GM23338 (cell line): Measurements from ENCODE around the gene CIPC. TPM values are rescaled to one million over a fixed set of nuclear protein-coding genes. Genes with fewer than 3 reads are reported as not detected.

Experiments
- ATAC-seq: fragments of 200-7000 bp; cut with Tn5 transposase; 3 replicates; pipeline ENCODE4 v1.9.1; 2020
- DNase-seq: peaks from one replicate; pipeline ENCODE4 v3.0.0-alpha.2; 2015; ENCODE audit warnings: low spot score
- H2AFZ ChIP-seq: fragments of 200-600 bp; sonication (generic); 2 replicates; pipeline ENCODE4 v1.8.0; 2016; ENCODE audit warnings: antibody characterized with exemption, mild to moderate bottlenecking, moderate library complexity
- H3F3A ChIP-seq: fragments of 200-600 bp; sonication (generic); replicated peaks from 2 replicates; pipeline ENCODE4 v1.8.0; 2017; ENCODE audit warnings: antibody characterized with exemption, mixed run types, low read depth
- H3K27ac ChIP-seq: fragments of 200-600 bp; sonication (generic); 2 replicates; pipeline ENCODE4 v1.6.1; 2016; ENCODE audit warnings: low read depth
- H3K27me3 ChIP-seq: fragments of 200-600 bp; sonication (generic); 2 replicates; pipeline ENCODE4 v1.8.0; 2016; ENCODE audit warnings: mild to moderate bottlenecking, mixed run types, moderate library complexity; ENCODE audit not compliant: insufficient read depth
- H3K36me3 ChIP-seq: fragments of 200-600 bp; sonication (generic); 2 replicates; pipeline ENCODE4 v1.8.0; 2016; ENCODE audit warnings: mild to moderate bottlenecking; ENCODE audit not compliant: insufficient read depth
- H3K4me1 ChIP-seq: fragments of 200-600 bp; sonication (generic); 2 replicates; pipeline ENCODE4 v1.8.0; 2016; ENCODE audit warnings: mild to moderate bottlenecking, moderate library complexity; ENCODE audit not compliant: insufficient read depth
- H3K4me2 ChIP-seq: fragments of 200-600 bp; sonication (generic); 2 replicates; pipeline ENCODE4 v1.7.1; 2017; ENCODE audit warnings: mixed run types
- H3K4me3 ChIP-seq: fragments of 200-600 bp; sonication (generic); 2 replicates; pipeline ENCODE4 v1.6.1; 2016; ENCODE audit warnings: mixed run types
- H3K79me2 ChIP-seq: fragments of 200-600 bp; sonication (generic); replicated peaks from 2 replicates; pipeline ENCODE4 v1.8.0; 2017; ENCODE audit warnings: mild to moderate bottlenecking; ENCODE audit not compliant: insufficient read depth
- H3K9me2 ChIP-seq: fragments of 200-600 bp; sonication (generic); 2 replicates; pipeline ENCODE4 v1.8.0; 2017; ENCODE audit not compliant: insufficient read depth
- H4K20me1 ChIP-seq: fragments of 200-600 bp; sonication (generic); replicated peaks from 2 replicates; pipeline ENCODE4 v1.8.0; 2017; ENCODE audit warnings: mild to moderate bottlenecking; ENCODE audit not compliant: insufficient read depth
- H3K27ac Mint-ChIP-seq: 2 replicates; pipeline ENCODE4 v1.8.0; 2020; ENCODE audit warnings: inconsistent platforms, mild to moderate bottlenecking, moderate library complexity, mixed read lengths
- H3K27me3 Mint-ChIP-seq: 3 replicates; pipeline ENCODE4 v1.8.0; 2022; ENCODE audit warnings: low read depth, mild to moderate bottlenecking, moderate library complexity, mixed read lengths, inconsistent platforms; ENCODE audit not compliant: insufficient read depth, poor library complexity
- H3K36me3 Mint-ChIP-seq: 3 replicates; pipeline ENCODE4 v1.8.0; 2021; ENCODE audit warnings: low read depth, mild to moderate bottlenecking, inconsistent platforms, moderate library complexity, mixed read lengths
- H3K4me1 Mint-ChIP-seq: 3 replicates; pipeline ENCODE4 v1.8.0; 2020; ENCODE audit warnings: mild to moderate bottlenecking, inconsistent platforms, mixed read lengths
- H3K4me3 Mint-ChIP-seq: 3 replicates; pipeline ENCODE4 v1.8.0; 2021; ENCODE audit warnings: moderate library complexity, mild to moderate bottlenecking, inconsistent platforms, mixed read lengths
- H3K9me3 Mint-ChIP-seq: 3 replicates; pipeline ENCODE4 v1.8.0; 2020; ENCODE audit warnings: moderate library complexity, mild to moderate bottlenecking, inconsistent platforms, mixed read lengths
- CREB1 ChIP-seq: fragments of 250-450 bp; sonication (Bioruptor Pico); IDR thresholded peaks from 2 replicates; pipeline ENCODE4 v1.5.0; 2020; ENCODE audit warnings: low read depth, mild to moderate bottlenecking, moderate library complexity
- CTCF ChIP-seq, 2 experiments: fragments of 200-600 bp in 1 of 2; sonication (generic) in 1 of 2; conservative IDR thresholded peaks; 2 replicates each; pipeline versions ENCODE4 v1.5.1 to v1.6.1; 2016 to 2017; ENCODE audit warnings: antibody characterized with exemption in 2 of 2, low read depth in 2 of 2, mild to moderate bottlenecking in 2 of 2, moderate library complexity in 1 of 2
- EZH2 ChIP-seq: fragments of 200-600 bp; sonication (generic); IDR thresholded peaks from one replicate; pipeline ENCODE4 v1.8.0; 2017; ENCODE audit warnings: antibody characterized with exemption, mild to moderate bottlenecking, low read depth; ENCODE audit not compliant: unreplicated experiment
- EZH2phosphoT487 ChIP-seq: fragments of 200-600 bp; sonication (generic); IDR thresholded peaks from one replicate; pipeline ENCODE4 v1.8.1; 2018; ENCODE audit warnings: antibody characterized with exemption; ENCODE audit not compliant: unreplicated experiment
- JUNB ChIP-seq: IDR thresholded peaks from one replicate; pipeline ENCODE4 v1.6.1; 2016; ENCODE audit warnings: antibody characterized with exemption; ENCODE audit not compliant: unreplicated experiment
- NANOG ChIP-seq: IDR thresholded peaks from 2 replicates; pipeline ENCODE4 v1.6.1; 2016; ENCODE audit warnings: antibody characterized with exemption, borderline replicate concordance
- REST ChIP-seq: IDR thresholded peaks from one replicate; pipeline ENCODE4 v1.6.1; 2018; ENCODE audit warnings: antibody characterized with exemption; ENCODE audit not compliant: unreplicated experiment
- STAT1 ChIP-seq: IDR thresholded peaks from one replicate; pipeline ENCODE4 v1.6.1; 2016; ENCODE audit warnings: antibody characterized with exemption; ENCODE audit not compliant: unreplicated experiment
- ZNF114 ChIP-seq: fragments of 250-450 bp; sonication (Bioruptor Pico); IDR thresholded peaks from 2 replicates; pipeline ENCODE4 v1.5.0; 2020; ENCODE audit warnings: mild to moderate bottlenecking, moderate library complexity
- ZNF462 ChIP-seq: fragments of 250-450 bp; sonication (Bioruptor Pico); IDR thresholded peaks from 2 replicates; pipeline ENCODE4 v1.5.0; 2020; ENCODE audit warnings: mild to moderate bottlenecking, moderate library complexity
- polyA plus RNA-seq: library from polyadenylated mRNA; unstranded; fragments of >200 nt; fragmentation: Nextera tagmentation; extraction: Ambion mirVana; gene quantifications from 2 replicates; pipeline ENCODE4 v1.2.1, GENCODE V29; 2016
- total RNA-seq: library from RNA; depleted of rRNA; stranded (reverse); fragments of >200 nt; shearing (Covaris generic); gene quantifications from 2 replicates; pipeline ENCODE4 v1.2.3, GENCODE V29; 2014
- TF ChIP-seq, protein P1 (sequence below): IDR thresholded peaks from 2 replicates; pipeline ENCODE4 v1.6.1; 2016; ENCODE audit warnings: antibody characterized with exemption

Gene CIPC
- total and polyA plus RNA-seq, 2 experiments from 2014 or later, result 8.1 to 36.9 TPM

DNA sequence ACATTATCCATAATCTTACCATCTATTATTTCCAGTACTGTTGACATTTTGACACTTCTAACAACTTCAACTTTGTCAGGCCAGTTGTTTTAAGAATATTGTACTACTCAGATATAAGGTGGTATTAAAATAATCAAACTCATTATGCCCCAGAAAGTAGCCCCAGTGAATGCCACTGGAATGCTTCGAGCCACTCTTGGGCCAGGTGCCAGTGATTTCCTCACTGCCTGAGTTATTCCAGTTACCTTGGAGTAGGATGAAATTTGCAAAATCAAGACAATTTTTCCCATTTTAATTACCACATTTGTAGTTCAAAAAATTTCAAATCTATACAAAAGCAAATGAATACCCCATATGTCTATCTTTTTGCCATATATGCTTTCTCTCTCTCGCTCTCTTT, 9.2 kb downstream of the CIPC start:
- no peak overlapping the region for H3K27ac ChIP-seq
- ATAC-seq (no peak), DNase-seq (no peak)
- Mint-ChIP-seq H3K27me3 (no peaks in the 10 kb centered on the region), H3K27ac (no peak overlapping the region), H3K4me3 (no peak overlapping the region), H3K9me3 (no peaks in the 10 kb centered on the region), H3K4me1 (peaks cover 72% of the 10 kb centered on the region), H3K36me3 (peaks cover 31% of the 10 kb centered on the region)
- H3K4me2 ChIP-seq, result no peak overlapping the region
- H3K79me2 ChIP-seq, result peaks cover 39% of the 10 kb centered on the region
- H3K9me2 ChIP-seq, result no peaks in the 10 kb centered on the region
- H3F3A ChIP-seq, result peaks cover 9% of the 10 kb centered on the region; the same call in 1 of the 2 replicates
- H2AFZ ChIP-seq, result no peak overlapping the region
- H4K20me1 ChIP-seq, result no peaks in the 10 kb centered on the region
- H3K27me3 ChIP-seq, result no peaks in the 10 kb centered on the region
- H3K4me3 ChIP-seq, result no peak overlapping the region
- H3K36me3 ChIP-seq, result no peaks in the 10 kb centered on the region
- TF ChIP-seq JUNB (no peak), CREB1 (no peak), REST (no peak), EZH2phosphoT487 (no peak), STAT1 (no peak), CTCF (conservative IDR thresholded peaks at IDR 0.05; ENCODE audit: low read depth in 2 of 2) (no peak), EZH2 (no peak), ZNF114 (CRISPR knock-in tag) (no peak), ZNF462 (no peak), NANOG (no peak)
- TF ChIP-seq, protein P1, sequence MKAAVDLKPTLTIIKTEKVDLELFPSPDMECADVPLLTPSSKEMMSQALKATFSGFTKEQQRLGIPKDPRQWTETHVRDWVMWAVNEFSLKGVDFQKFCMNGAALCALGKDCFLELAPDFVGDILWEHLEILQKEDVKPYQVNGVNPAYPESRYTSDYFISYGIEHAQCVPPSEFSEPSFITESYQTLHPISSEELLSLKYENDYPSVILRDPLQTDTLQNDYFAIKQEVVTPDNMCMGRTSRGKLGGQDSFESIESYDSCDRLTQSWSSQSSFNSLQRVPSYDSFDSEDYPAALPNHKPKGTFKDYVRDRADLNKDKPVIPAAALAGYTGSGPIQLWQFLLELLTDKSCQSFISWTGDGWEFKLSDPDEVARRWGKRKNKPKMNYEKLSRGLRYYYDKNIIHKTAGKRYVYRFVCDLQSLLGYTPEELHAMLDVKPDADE, result no peak
- H3K4me1 ChIP-seq, result peaks cover 47% of the 10 kb centered on the region
